Fibroblast of peridontal ligament (primary cell): ENCODE data around the gene SDF2L1.
A peak's percentile ranks its signal among the peaks of the same experiment; 100 is the strongest.

ENCODE experiments used
- DNase-seq: peaks from one replicate; pipeline ENCODE4 v3.0.0-alpha.2; 2010; ENCODE audit errors: extremely low read depth

The SDF2L1 gene

DNA sequence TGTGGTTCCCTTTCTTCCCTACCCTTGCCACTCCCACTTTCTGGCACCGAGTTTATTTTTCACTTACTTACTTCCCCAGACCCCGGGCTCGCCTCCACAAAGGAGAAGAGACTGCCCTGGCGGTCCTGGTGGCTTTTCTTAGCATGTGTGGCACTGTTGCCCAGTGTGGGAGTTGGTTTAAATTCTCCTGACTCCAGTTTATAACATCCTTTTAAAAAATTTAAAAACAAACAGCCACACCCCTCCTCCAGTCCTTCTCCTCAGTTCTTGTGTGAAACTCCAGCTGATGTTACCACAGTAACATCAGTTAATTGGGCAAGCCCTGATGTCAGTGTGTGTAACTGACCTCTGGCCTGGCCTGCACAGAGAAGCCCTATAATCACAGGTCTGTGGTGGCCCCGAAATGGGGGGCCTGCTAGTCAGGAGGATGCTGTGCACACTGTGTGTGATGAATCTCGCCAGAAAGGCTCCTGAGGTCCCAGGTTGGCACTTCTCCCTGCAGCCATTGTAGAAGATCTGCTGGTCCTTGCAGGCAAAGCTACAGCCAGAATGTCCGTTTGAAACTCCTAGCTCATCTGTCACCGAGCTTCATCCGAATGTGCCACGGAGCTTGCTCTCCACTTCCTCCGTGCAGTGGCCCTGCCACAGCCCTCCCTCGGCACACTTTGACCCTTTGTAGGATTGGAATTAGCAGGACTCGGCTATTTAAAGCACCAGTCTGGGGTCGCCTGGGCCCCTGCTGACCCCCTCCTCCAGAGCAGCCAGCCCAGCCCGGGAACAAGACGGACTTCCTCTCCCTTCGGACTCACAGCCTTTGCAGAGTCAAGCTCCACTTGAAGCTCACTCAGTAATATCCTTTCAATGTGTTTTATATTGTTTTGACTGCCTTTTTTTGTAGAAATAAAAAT lies 19.8 kb upstream of the SDF2L1 start:
- DNase-seq = peak; percentile 31

DNA sequence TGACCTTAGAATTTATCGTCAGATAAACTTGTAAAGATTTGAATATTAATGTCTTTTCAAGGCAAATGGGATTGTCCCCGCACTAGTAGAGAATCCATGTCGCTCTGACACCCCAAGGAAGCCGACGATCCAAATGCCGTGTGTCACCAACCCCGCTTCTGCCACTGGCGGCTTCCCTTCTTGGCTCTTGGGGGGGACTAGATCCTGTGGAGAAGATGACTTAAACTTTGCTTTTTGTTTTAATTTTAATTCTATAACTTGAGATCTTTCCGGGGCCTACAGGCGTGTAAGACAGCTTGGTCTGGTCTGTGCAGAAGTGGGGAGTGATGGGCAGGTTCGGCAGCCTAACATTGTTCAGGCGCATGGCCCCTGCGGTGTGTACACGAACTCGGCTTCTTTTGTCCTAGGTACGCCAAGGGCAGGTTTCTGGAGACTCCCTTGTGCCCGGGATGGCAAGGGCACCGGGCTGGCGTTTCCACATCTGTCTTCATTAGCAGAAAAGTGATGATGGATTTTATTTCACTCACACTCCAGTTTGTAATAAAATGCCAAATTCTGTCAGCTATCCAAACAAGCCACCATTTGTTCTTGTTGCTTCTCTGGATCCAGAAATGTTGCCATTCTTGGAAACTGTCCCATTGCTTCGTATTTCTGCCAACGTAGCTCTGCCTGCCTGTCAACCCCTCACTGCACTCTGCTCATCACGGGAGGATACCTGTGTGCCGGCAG lies 19.0 kb upstream of the SDF2L1 start:
- DNase-seq = no peak

- no peak for DNase-seq
Observed at GRCh38 chr22:21623648-21623970, 18.5 kb upstream of the SDF2L1 start.

GRCh38 chr22:21624120-21624879 lies 17.8 kb upstream of the SDF2L1 start:
- DNase-seq = peak; percentile 45

- DNase-seq = no peak
Observed at GRCh38 chr22:21624880-21625791, 17.0 kb upstream of the SDF2L1 start.

- DNase-seq = no peak
Observed at GRCh38 chr22:21626073-21626734, 15.9 kb upstream of the SDF2L1 start.

GRCh38 chr22:21626735-21627469 lies 15.2 kb upstream of the SDF2L1 start:
- no peak for DNase-seq

DNA sequence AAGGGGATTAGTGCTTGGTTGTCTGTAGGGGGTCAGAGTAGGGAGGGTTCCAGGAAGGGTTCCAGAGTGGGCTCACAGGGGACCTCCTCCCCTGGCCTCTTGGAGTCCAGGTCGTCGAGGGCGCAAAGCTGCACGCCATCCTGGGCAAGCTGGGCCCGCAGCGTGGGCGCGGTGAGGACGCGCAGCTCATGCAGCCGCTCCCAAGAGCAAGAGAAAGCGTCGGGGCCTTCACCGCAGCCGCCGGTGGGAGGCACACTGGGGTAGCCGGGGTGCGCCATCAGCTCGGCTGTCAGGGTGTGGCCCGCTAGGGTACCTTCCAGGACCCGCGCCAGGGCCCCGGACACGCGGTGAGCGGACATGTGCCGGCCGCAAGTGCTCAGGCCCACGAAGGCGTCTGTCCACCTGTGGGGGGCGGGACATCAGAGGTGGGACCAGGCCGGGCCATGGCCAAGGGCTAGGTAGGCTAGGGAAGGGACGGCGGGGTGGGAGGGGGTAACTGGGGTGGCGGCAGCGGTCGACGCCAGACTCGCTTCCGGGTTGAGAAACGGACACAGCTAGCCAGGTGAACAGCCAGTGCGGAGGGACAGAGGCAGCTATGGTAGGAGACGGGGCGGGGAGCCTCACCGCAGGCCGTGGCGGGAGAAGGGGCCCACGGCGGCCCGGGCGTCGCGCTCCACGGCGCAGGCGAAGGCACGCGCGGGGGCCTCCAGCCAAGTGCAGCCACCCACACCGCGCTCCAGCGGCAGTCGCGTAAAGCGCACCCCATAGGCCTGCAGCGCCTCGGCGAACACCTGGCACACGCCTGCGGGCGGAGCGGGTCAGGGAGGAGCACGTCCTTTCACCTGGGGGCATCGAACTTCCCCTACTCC lies 13.5 kb upstream of the SDF2L1 start:
- no peak for DNase-seq

- DNase-seq = peak; percentile 85
Observed at GRCh38 chr22:21629255-21630149, 12.6 kb upstream of the SDF2L1 start, which contains the start of gene YDJC. Gene YDJC, minus strand, starts transcription at chr22:21630022. Its CDS starts 8 bp downstream, at chr22:21630014.

DNA sequence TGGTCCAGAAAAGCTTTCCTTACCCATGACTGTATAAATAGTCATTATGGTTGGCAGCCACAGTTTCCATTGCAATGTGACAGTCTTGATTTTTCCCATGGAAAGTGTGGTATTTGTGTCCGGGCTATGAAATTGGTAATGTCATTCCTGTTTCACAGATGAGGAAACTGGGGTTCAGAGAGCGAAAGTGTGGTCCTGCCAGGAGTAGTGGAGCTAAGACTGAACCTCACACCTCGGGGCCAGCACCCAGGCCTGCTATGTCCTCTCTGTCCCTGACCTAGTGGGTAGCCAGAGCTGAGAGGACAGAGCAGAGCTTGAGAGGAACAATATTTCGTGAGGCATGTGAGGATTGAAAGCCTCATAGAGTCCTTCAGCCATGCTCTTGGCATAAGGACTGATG lies 11.1 kb upstream of the SDF2L1 start:
- DNase-seq = no peak

- DNase-seq = no peak
Observed at GRCh38 chr22:21632237-21632895, 9.7 kb upstream of the SDF2L1 start, which contains the start of gene CCDC116. Gene CCDC116, plus strand, starts transcription at chr22:21632760. Its CDS starts 422 bp downstream, at chr22:21633182.

DNA sequence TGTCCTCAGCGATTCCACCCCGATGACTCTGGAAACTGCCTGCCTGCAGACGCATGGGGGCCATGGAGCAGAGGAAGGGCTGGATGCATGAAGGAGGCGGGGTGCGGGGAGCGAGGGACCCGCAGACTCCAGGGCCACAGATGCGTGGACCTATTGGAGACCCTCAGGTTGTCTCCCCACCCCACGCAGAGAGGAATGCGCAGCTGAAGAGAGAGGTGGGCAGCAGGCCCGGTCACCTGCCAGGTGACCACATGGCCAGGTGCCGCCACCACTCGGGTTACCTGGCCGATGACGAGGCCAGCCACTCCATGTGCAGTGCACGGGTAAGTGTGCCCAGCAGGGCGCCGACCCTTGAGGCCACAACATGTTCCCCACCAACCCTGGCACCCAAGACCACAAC lies 9.2 kb upstream of the SDF2L1 start:
- no peak for DNase-seq

GRCh38 chr22:21633481-21633880 lies 8.6 kb upstream of the SDF2L1 start:
- DNase-seq = no peak

DNA sequence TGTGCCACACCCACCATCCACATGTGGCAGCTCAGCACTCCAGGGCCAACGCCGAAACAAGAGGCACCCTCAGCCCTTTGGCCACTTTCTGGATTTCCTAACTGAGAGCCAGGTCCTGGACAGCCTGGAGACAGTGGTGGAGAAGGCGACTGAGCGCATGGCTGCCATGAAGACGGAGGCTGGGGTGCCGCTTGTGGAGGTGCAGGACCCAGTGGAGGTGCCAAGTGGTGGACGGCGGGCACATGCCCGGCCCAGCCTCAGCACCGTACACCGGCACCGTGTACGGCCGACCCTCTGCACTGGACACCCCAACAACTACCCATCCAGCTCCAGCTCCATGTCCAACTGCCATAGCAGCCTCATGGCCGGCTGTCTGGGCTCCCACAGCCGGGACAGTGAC lies 8.0 kb upstream of the SDF2L1 start:
- DNase-seq = no peak

- no peak for DNase-seq
Observed at GRCh38 chr22:21634844-21635243, 7.3 kb upstream of the SDF2L1 start.

DNA sequence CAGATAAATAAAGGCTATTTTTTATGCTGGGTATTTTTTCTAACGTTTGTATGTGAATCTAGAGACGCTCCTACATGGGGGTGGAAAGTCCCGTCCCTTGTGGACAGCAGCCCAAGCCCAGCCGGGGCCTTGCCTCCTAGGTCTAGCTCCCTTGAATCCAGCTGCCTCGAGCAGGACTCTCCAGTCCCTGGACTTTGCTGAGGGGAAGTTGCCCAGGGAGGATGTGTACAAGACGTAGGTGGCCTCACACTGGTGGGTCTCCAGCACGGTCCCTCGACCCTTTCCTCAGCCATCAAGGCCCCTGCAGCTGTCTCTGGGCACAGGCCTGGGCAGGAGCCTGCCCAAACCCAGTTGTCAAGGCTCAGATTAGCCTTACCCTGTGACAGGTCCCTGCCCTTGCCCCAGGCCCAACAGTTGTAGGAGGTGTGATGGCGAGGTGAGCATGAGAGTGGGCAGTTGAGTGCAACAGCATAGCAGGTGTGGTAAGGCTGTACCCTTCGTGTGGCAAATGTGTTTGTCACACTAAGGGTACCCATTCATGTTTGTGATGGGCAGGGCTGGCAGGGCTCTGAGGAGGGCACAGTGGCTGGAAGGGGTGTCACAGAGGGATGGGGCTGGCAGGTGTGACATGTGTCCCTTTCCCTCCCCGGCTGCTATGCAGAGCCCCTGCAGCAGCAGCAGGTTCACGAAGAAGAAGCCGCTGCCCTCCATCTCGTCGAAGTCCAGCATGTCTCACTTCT lies 6.2 kb upstream of the SDF2L1 start:
- DNase-seq = no peak
